ENCODE measurements around the gene SMLR1.

Gene SMLR1

DNA sequence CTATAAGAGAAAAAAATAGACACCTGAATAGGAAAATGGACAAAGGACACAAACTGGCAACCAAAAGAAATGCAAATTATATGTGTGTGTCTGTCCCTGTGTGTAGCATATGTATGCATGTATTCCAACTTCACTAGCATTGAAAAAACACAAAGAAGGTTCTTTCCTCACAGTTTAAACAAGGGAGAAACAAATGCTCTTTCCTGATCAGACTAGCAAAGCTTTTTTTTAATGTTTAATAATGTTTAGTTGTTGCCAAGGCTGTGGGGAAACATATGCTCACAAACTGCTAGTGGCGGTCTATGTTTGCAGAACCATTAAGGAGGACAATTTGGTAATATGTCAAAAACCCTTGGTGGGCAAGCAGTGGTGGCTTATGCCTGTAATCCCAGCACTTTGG, 22.4 kb downstream of the SMLR1 start:
- in situ Hi-C loops (cut with MboI; ENCODE audit: low sequenced_read_pairs): no loop called here

DNA sequence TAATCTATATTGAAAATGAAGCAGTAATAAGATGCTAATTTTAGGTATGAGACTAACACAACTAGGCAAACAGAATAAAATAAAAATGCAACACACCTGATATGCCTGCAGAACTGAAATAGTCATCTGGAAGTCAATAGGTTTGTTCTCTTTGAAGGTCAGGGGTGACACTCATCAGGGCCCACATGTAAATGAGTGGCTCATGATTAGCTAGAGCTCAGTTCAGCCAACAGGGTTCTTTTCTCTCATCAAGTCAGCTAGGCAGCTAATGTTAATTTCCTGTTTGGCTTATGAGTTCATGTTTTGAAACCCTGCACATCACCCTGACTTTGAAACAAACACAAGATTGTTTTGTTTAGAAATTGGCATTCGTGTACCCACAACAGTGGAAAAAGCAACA, 23.8 kb downstream of the SMLR1 start:
- in situ Hi-C loops (cut with MboI; ENCODE audit: low sequenced_read_pairs): no loop called here

DNA sequence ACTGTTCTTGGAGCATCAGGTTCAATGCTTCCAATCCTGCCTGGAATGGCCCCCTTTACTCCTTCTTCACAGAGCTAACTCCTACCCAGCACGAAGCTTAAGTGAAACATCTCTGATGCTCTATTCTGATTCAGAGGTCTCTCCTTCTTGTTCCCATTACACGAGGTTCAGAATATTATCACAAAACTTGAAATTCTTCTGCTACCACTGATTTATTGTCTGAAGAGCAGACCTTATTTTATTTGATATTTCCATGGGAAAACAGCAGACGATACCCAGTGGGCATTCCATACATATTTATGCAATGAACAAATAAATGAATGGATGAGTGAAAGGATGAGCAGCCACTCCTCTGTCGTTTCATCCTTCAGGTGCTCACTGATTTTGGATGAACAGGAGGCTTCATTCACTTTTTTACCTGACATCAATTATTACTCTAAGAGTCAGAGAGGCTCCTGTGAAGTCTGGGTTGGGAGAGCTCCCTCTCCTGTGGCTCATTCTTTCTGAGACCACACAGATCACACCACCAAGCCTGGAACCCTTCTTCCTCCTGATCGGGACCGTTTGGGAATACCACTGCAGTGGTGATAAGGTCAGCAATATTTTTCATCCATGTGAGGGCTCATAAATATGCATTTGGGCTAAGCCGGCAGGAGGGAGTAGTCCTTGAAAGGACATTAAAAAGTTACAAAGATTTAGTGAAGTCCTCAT, 25.8 kb downstream of the SMLR1 start:
- in situ Hi-C loops (cut with MboI; ENCODE audit: low sequenced_read_pairs): no loop called here

DNA sequence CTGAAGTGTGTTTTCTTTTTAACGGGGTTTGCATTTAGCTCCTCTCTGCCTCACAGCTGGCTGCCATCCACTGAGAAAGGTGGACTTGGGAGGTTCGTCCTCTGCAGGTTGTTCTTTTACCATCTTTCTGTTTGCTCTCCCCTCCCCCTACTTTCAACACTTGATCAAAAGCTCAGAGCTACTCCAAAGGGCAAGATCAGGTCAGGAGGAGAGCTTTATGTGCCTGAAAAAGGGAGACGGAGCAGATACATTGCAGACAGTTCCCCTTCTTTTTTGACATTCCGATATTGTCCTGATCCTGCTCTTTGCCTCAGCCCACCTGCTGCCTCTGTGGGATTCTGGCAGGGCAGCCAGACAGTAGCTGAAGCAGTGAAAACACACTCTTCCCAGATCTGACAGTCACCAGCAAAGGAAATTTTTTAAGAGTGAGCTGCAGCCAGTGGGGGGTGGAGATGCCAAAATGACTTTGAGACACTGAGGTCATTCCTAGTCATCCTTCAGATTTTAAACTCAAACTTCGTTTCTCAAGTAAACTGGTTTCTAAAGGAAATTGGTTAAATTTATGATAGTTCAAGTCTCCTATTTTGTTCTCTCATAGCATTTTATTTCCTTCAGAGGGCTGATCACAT, 26.5 kb downstream of the SMLR1 start:
- in situ Hi-C loops (cut with MboI; ENCODE audit: low sequenced_read_pairs): no loop called here

DNA sequence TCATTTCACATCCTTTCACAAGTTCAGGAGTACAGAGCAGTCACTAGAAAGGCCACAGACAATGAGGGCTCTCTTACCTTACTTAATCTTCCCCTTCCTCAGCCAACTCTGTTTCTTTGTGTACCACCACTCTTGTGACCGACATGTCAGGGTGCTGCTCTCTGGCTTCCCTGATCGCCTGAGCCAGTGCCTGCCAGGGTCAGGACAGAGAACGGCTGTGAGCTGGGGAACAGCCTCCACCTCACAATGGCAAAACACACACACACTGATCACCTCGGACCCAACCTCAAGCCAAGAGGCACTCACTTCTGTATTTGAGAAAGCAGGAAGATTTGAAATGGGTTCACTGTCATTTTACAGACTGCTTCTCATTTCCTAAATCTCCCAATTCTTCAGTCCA, 30.8 kb downstream of the SMLR1 start:
- in situ Hi-C loops (cut with MboI; ENCODE audit: low sequenced_read_pairs): no loop called here

DNA sequence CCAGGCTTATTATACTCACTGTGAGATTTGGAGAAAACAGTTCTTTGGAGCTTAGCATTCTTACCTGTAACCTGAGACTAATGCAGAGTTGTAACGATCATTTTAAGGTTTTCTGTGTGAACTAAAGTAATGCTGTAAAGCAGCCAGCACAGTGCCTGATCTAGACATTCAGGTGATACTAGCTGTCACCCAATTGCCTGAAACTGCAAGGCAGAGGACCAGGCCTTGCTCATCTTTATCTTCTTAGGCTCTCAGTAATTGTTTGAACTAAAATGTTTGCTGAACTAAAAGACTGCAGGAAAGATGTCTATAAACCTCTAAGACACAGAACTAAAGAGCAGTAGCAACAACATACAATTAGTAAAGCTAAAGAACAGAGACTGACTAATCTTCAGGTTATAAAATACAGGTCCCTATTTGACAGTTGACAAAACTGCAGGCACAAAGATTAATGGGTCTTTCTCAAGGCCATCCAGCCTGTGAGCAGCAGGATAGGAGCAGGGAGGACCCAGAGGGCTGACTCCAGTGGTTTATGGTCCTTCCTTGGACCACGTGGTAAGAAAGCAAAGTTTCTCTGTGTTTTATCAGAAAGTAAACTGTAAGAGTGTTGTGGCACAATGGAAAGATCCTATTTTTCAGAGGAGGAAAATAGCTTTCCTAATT, 31.4 kb downstream of the SMLR1 start:
- in situ Hi-C loops (cut with MboI; ENCODE audit: low sequenced_read_pairs): no loop called here

DNA sequence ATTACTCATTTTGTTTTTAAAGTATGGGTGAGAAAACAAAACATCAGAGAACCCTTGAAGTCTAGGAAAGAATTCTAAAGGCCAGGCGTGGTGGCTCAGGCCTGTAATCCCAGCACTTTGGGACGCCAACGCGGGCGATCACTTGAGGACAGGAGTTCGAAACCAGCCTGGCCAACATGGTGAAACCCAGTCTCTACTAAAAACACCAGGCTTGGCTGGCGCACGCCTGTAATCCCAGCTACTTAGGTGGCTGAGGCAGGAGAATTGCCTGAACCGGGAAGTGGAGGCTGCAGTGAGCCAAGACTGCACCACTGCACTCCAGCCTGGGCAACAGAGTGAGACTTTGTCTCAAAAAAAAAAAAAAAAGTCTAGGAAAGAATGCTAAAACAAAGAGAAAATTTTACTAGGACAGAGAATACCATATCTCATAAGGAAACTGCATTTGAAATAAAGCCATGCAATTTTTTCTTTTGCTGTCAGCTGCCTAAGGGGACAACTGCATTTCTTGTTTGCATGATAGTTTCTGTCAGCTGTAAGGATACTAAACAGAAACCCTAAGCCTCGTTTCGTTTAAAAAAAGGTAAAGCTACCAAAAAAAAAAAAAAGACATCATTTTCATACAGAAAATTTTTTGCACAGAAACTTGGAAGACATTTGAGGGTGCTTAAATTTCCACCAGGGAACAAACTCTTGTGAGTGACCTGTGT, 32.1 kb downstream of the SMLR1 start:
- in situ Hi-C loops (cut with MboI; ENCODE audit: low sequenced_read_pairs): no loop called here

DNA sequence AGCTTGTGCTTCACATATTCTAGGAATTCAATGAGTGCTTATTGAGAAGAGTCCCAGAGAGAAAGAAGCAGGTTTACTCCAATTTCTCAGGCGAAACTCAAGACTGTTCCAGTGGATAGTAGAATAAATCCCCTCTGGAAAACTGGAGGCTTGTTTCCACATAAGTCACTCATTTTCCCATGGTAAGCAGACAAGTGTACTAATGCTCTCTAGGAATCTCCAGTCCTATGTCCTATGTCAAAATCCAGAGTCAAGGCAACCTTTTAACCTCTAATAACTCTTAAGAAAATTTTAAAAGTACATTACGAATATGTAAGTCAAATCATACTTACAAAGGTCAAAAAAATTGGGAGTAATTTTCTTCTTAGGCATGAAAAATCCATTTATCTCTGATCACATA, 35.2 kb downstream of the SMLR1 start:
- in situ Hi-C loops (cut with MboI; ENCODE audit: low sequenced_read_pairs): no loop called here

DNA sequence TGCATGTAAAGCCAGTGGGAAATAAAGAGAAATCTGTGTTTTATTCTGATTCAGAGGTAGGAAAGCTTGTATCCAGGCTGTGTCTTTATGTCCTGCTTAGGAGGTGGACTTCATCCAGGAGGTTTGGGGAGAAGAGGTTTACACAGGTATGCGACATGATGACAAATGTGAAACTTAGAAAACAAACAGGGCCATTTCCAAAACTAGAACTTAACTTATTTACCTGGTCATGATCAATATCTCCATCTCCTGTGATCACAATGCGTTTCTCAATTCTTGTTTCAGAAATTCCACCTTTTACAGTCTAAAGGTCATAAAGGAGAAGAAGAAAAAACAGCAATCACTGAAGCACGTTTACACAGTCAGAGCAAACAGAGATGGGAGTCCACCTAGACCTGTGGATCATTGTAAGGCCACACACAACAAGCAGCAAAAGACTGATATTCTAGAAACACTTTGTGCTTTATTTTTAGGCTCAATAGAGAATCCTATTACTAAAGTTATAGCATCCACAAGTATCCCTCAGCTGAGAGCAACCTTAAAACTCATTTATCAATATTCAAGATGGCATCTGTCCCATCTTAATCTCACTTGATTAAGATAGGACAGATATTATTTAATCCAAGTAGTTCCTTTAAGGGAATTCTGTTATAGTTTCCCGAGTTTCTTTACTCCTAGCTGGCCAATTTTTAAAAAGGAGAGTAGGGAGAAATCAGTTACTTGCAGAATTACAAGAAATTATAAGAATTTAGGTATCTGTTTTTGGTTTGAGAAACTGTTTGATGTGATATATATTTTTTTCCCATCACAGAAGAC, 36.4 kb downstream of the SMLR1 start:
- in situ Hi-C loops (cut with MboI; ENCODE audit: low sequenced_read_pairs): no loop called here

DNA sequence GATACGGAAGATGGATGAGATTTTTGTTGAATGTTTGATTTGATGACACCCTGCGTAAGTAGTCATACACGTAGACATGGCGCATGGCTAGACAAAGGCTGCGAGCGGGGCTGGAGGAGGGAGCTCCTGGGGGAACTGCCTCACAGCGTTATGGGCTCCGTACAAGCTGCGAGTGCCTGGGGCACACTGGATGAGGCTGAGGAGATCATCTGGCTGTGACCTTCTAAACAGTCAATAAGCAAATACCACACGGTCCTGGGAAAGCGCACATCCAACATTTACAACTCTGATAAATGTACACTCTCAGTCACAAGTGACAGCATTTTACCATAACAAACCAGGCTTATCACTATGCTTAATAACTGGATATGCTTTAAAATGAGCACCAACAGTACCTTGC, 37.1 kb downstream of the SMLR1 start:
- in situ Hi-C loops (cut with MboI; ENCODE audit: low sequenced_read_pairs): no loop called here

DNA sequence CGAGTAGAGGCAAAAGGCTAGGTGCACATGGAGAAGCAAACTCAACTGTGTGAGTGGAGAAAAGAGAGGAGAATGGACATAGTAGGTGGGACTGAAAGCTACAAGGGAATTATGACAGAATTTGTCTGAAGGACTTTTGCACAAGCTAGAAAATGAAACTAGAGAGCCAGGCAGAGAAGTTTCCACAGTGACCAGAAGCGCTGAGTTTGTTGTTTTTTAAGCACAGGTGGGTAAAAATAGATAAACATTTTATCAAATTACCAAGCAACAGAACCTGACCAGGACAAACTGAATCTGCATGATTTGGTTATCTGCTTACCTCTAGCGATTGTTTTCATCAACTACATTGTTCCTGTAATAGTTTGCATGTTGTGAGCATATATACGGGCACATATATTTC, 38.6 kb downstream of the SMLR1 start:
- in situ Hi-C loops (cut with MboI; ENCODE audit: low sequenced_read_pairs): no loop called here

DNA sequence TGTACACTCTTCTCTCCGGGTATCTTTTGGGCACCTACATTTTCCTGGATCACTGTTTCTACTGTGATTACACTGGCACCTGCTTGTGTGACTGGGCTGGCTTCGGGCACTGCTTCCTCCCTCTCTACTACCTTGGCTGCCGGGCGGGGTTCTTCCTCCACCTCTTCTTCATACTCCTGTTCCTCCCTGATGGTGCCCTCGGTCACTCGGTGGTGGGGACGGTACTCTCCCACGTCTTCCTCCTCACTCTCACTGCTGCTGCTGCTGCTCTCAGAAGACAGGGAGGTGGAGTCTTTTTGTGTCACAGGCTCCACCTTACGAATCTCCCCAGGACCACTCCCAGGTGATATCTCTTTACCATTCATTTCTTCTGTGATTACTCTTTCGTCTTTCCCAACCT, 42.5 kb downstream of the SMLR1 start:
- in situ Hi-C loops (cut with MboI; ENCODE audit: low sequenced_read_pairs): no loop called here

DNA sequence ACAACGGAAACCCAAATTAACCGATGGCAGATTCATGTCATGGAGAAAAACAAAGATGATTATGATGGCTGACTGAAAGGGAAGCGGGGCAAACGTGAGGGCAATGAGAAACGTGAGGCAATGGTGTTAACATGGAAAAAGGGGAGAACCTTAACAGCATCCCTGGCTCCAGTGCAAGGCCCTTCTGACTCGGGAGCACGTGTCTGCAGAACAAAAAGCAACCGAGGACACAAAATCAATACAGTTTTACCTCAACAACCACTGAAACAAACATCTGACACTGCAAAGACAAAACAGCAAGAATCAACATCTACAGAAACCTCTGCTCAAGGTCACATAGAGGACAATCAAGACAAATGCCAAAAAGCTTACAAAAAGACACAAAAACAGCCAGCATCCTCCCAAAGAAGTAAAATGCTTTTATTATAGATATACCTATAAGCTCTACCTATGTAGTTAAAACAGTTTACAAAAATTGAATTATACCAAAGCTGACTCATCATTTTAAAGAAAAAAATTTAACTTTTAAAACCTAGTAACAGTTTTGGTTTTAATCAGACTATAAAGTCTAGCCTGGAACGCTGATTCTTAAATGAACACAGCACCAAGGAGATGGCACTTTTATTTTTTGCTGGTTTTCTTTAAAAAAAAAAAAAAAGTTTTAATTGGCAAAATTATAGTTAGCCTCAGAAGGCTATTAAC, 43.1 kb downstream of the SMLR1 start:
- in situ Hi-C loops (cut with MboI; ENCODE audit: low sequenced_read_pairs): no loop called here

DNA sequence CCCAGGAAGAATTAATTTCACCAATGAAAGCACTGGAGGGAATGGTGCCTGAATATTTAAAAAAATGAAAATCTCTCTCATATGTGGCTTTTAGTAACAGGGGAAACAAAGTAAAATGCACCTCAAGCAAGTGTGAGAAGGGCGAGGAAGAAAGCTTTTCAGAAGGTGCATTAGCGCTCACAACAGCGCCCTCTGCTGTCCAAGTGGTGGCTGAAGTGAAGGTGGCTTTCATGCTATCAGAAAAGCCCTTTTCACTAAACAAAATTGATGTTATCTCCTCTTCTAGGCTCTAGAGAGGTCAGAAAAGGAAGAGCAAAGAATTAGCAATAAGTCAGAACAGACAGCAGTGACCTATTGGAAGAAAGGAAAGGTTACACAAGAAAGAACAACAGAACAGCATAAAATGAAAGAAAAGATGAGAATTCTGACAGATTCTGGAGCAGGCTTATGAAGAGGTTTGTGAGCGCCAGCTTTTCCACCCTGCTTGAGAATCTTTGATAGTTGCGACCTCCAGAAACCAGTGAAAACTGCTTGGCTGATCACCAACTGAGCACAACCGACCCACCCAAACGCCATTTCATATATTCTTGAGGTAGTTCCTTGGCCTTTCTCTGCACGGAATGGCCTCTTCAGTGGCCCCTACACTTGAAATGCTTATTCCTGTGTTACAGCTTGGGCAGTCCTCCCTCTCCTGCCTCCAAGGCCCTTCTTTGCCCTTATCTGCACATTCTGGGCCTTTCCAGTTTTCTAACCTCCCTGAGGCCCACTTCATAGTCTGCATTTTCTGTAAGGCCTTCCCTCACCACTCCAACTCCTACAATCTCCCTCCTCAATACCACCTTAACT, 45.3 kb downstream of the SMLR1 start:
- in situ Hi-C loops (cut with MboI; ENCODE audit: low sequenced_read_pairs): no loop called here

DNA sequence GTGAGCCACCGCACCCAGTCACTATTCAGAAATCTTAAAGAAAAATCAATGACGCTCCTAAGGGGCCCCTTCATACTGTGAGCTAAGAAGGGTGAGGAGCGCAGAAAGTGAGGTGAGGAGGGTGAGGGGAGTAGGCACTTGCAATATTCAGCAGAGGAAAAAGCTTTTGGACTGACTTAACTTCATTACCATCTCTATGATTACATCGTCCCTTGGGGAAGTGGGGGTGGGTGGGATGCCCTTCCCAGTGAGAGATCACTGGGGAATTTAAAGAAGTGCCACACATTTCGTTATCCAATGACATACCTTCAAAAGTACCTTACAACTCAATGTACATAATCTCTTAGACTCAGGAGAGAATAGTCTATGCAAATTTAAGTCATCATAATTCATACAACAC, 46.5 kb downstream of the SMLR1 start:
- in situ Hi-C loops (cut with MboI; ENCODE audit: low sequenced_read_pairs): no loop called here

DNA sequence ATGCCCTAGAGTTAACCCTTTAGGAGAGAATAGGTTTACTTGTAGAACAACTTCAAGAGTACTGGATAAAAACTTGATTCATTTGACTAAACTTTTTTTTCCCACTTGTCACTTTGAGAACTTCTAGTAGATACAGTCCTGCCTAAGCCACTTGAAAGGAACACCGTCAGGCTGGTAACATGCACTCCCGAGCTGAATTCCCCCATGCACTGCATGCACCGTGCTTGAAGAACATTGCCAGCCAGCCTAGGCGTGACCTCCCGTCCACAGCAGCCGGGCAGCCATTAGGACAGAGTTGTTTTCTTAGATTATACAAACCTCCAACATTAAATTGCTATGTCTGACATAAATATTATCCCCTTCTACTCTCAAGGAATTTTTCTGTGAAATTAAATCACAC, 52.6 kb downstream of the SMLR1 start:
- in situ Hi-C loops (cut with MboI; ENCODE audit: low sequenced_read_pairs): loop anchor here (25.0 kb wide), 2 partner anchors 657 to 757 kb away; partner anchors contain the start of genes ENPP3 and MED23

DNA sequence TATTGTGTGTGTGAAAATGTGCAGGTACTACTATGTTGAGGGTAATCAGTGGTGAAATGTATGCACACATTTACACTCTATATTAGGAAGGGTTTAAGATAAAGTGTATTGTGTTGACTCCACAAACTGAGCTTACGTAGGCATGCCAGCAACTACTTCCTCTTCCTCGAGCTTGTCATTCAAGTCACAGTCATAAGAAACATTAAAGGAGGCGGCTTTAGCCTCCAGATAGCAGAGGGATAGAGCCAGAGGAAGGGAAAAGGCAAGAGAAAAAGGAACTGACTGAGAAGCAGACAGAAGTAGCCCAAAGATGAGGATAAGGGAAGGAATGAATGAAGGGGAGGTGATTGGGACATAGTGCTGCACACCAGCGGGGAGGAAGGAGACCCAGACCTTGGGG, 55.2 kb downstream of the SMLR1 start:
- in situ Hi-C loops (cut with MboI; ENCODE audit: low sequenced_read_pairs): loop anchor here (25.0 kb wide), 2 partner anchors 655 to 755 kb away; partner anchors contain the start of genes ENPP3 and MED23

DNA sequence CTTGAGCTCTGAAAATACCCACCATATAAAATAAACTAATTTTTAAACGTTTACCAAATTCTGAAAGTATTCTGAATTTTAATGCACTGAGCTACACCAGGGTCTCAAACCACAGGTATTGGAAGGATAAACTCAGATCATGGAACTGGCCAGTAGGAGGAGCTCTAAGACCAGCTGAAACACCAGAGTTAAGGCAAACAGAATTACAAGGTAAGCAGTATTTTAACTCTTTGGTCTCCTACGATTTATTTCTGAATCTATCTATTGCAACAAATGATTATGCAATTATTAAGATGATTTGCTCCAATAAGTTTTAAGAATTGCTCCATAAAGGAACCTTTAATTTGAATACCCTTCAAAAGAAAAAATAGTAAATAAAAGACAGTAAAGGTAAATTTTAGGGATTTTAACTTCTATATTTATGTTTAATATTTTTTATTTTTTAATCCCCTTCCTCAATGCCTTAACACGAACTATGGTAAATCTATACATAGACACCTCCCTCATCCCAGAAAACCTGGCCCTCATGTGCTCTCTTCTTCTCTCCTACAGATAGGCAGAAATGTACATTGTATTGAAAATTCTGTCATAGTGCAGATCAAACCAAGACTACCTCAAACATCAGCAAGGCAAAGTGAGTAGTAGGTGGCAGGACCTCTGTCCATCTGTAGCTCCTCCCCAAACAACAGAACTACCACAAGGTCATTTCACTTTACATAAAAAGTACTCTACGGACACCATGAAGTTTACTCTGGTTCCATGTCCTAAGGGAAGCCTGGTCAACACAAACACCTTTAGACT, 58.4 kb downstream of the SMLR1 start:
- in situ Hi-C loops (cut with MboI; ENCODE audit: low sequenced_read_pairs): loop anchor here (25.0 kb wide), 2 partner anchors 652 to 752 kb away; partner anchors contain the start of genes ENPP3 and MED23
